HEK293T (cell line): Measurements from ENCODE around the gene RARG.

Experiments
- BHLHE40 ChIP-seq: fragments of 450-650 bp; IDR thresholded peaks from 2 replicates; pipeline ENCODE4 v1.6.1; 2016; ENCODE audit warnings: mild to moderate bottlenecking, moderate library complexity, borderline replicate concordance
- CTBP1 ChIP-seq: fragments of 450-650 bp; IDR thresholded peaks from 2 replicates; pipeline ENCODE4 v1.6.1; 2016; ENCODE audit warnings: borderline replicate concordance
- ELF4 ChIP-seq: fragments of 450-650 bp; IDR thresholded peaks from 2 replicates; pipeline ENCODE4 v1.6.1; 2017; ENCODE audit warnings: antibody characterized with exemption
- FOXA1 ChIP-seq: fragments of 450-650 bp; IDR thresholded peaks from 2 replicates; pipeline ENCODE4 v1.6.1; 2016; ENCODE audit warnings: mild to moderate bottlenecking
- LEF1 ChIP-seq: fragments of 450-650 bp; IDR thresholded peaks from 2 replicates; pipeline ENCODE4 v1.6.1; 2017; ENCODE audit warnings: mild to moderate bottlenecking, borderline replicate concordance
- PKNOX1 ChIP-seq: fragments of 450-650 bp; IDR thresholded peaks from 2 replicates; pipeline ENCODE4 v1.6.1; 2016
- TARDBP ChIP-seq: fragments of 450-650 bp; IDR thresholded peaks from 2 replicates; pipeline ENCODE4 v1.6.1; 2016
- ZNF384 ChIP-seq: fragments of 450-650 bp; IDR thresholded peaks from 2 replicates; pipeline ENCODE4 v1.6.1; 2016

GRCh38 chr12:53193040-53193439, 39.0 kb downstream of the RARG start:
- no peak for TF ChIP-seq CTBP1
- no peak for TF ChIP-seq LEF1
- TF ChIP-seq ELF4, result no peak
- no peak for TF ChIP-seq PKNOX1
- no peak for TF ChIP-seq FOXA1
- no peak for TF ChIP-seq TARDBP
- no peak for TF ChIP-seq ZNF384
- TF ChIP-seq BHLHE40, result no peak
